ENCODE data around the gene PITPNM3. TPM values are rescaled to one million over a fixed set of nuclear protein-coding genes. Genes with fewer than 3 reads are reported as not detected.
A peak's percentile ranks its signal among the peaks of the same experiment; 100 is the strongest.

Gene PITPNM3
- total RNA-seq, 1 experiment from 2014 or later: 0.71 TPM

DNA sequence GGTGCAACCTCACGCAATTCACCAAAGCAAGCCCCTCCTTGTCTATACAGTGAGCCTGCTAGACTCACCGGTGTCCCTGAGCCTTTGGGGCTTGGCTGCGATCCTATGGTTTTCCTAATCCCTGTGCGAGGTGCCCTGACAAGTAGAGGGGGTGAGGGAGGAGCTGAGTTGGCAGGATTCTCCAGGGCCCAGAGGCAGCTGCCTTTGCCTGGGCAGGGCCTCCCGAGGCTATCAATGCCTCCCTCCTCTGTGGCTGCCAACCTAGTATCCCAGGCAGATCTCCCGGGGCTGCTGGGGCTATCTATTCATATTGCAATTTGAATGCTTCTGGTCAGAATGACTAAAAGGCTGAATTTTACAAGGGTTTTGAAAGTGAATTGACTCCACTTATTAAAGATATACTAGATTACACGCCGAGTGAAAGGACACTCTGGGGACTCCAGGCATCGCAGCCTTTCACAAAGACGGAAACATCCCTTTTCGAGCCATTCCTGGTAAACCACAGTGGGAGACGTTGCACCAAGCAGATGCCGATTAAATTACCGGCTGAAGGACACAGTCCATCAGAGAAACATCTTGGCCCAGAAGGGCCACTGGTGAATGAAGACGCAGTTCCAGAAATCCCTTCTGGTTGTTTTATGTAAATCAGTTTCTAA is 11.3 kb upstream of the PITPNM3 start:
- no peaks in the 10 kb centered on the region for H3K36me3 ChIP-seq (ENCODE audit: insufficient read depth, low read length, poor library complexity, severe bottlenecking)
- TF ChIP-seq, protein P1, sequence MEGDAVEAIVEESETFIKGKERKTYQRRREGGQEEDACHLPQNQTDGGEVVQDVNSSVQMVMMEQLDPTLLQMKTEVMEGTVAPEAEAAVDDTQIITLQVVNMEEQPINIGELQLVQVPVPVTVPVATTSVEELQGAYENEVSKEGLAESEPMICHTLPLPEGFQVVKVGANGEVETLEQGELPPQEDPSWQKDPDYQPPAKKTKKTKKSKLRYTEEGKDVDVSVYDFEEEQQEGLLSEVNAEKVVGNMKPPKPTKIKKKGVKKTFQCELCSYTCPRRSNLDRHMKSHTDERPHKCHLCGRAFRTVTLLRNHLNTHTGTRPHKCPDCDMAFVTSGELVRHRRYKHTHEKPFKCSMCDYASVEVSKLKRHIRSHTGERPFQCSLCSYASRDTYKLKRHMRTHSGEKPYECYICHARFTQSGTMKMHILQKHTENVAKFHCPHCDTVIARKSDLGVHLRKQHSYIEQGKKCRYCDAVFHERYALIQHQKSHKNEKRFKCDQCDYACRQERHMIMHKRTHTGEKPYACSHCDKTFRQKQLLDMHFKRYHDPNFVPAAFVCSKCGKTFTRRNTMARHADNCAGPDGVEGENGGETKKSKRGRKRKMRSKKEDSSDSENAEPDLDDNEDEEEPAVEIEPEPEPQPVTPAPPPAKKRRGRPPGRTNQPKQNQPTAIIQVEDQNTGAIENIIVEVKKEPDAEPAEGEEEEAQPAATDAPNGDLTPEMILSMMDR (conservative IDR thresholded peaks at IDR 0.05; ENCODE audit: low read depth, low read length): no peak
- no peak for TF ChIP-seq EZH2 (IDR thresholded peaks at IDR 0.05; ENCODE audit: borderline replicate concordance, low read depth, low read length, poor library complexity, severe bottlenecking)
- no peak overlapping the region for H3K27ac ChIP-seq (ENCODE audit: low read depth, low read length, poor library complexity, severe bottlenecking)
- H3K4me3 ChIP-seq (ENCODE audit: low read depth, low read length, poor library complexity, severe bottlenecking): no peak overlapping the region
- no peaks in the 10 kb centered on the region for H3K27me3 ChIP-seq (replicated peaks; ENCODE audit: insufficient read depth, low read depth, low read length, poor library complexity)
- ChIA-PET CTCF (no interaction called here), POLR2A (ENCODE audit: low non-redundant PET) (no interaction called here)
- peaks cover 23% of the 10 kb centered on the region for H3K4me1 ChIP-seq (ENCODE audit: insufficient read depth, low read length, poor library complexity, severe bottlenecking)
- intact Hi-C loops (cut with micrococcal nuclease; ENCODE audit: unreplicated experiment): no loop called here
- H3K9me3 ChIP-seq (ENCODE audit: low read depth, low read length, poor library complexity, severe bottlenecking): no peaks in the 10 kb centered on the region
- peak; percentile 43 for DNase-seq (ENCODE audit: low spot score)
- no TSS peak for BruUV-seq (replicated peaks)

DNA sequence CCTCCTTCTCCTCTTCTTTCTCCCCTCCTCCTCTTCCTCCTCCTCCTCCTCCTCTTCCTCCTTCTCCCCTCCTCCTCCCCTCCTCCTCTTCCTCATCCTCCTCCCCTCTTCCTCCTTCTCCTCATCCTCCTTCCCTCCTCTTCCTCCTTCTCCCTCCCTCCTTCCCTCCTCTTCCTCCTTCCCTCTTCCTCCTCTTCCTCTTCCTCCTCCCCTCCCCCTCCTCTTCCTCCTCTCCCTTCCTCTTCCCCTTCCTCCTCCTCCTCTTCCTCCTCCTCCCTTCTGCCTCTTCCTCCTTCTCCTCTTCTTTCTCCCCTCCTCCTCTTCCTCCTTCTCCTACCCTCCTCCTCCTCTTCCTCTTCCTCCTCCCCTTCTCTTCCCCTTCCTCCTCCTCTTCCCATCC is 5.1 kb upstream of the PITPNM3 start:
- Histone ChIP-seq H3K4me3 (ENCODE audit: low read depth, low read length, poor library complexity, severe bottlenecking) (no peak overlapping the region), H3K9me3 (ENCODE audit: low read depth, low read length, poor library complexity, severe bottlenecking) (no peaks in the 10 kb centered on the region), H3K4me1 (ENCODE audit: insufficient read depth, low read length, poor library complexity, severe bottlenecking) (no peaks in the 10 kb centered on the region), H3K27me3 (replicated peaks; ENCODE audit: insufficient read depth, low read depth, low read length, poor library complexity) (peaks cover 9% of the 10 kb centered on the region), H3K27ac (ENCODE audit: low read depth, low read length, poor library complexity, severe bottlenecking) (no peak overlapping the region), H3K36me3 (ENCODE audit: insufficient read depth, low read length, poor library complexity, severe bottlenecking) (no peaks in the 10 kb centered on the region)
- intact Hi-C loops (cut with micrococcal nuclease; ENCODE audit: unreplicated experiment): no loop called here
- TF ChIP-seq, protein P1 (conservative IDR thresholded peaks at IDR 0.05; ENCODE audit: low read depth, low read length): no peak
- TF ChIP-seq EZH2 (IDR thresholded peaks at IDR 0.05; ENCODE audit: borderline replicate concordance, low read depth, low read length, poor library complexity, severe bottlenecking): no peak
- CTCF ChIA-PET: no interaction called here
- POLR2A ChIA-PET (ENCODE audit: low non-redundant PET): no interaction called here
- no TSS peak for BruUV-seq (replicated peaks)
- DNase-seq (ENCODE audit: low spot score): no peak

DNA sequence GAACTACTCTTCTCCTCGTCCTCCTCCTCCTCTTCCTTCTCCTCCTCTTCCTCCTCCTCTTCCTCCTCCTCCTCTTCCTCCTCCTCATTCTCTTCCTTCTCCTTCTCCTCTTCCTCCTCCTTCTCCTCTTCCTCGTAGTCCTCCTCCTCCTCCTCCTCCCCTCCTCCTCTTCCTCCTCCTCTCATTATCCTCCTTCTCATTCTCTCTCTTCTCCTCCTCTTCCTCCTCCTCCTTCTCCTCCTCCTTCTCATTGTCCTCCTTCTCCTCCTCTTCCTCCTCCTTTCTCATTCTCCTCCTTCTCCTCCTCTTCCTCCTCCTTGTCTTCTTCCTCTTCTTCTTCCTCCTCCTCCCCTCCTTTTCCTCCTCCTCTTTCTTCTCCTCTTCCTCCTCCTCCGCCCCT is 4.1 kb upstream of the PITPNM3 start:
- ChIA-PET CTCF (no interaction called here), POLR2A (ENCODE audit: low non-redundant PET) (no interaction called here)
- H3K4me3 ChIP-seq (ENCODE audit: low read depth, low read length, poor library complexity, severe bottlenecking): no peak overlapping the region
- H3K27me3 ChIP-seq (replicated peaks; ENCODE audit: insufficient read depth, low read depth, low read length, poor library complexity): peaks cover 16% of the 10 kb centered on the region
- BruUV-seq (replicated peaks): no TSS peak
- no peaks in the 10 kb centered on the region for H3K36me3 ChIP-seq (ENCODE audit: insufficient read depth, low read length, poor library complexity, severe bottlenecking)
- no peak for TF ChIP-seq EZH2 (IDR thresholded peaks at IDR 0.05; ENCODE audit: borderline replicate concordance, low read depth, low read length, poor library complexity, severe bottlenecking)
- TF ChIP-seq, protein P1 (conservative IDR thresholded peaks at IDR 0.05; ENCODE audit: low read depth, low read length): no peak
- intact Hi-C loops (cut with micrococcal nuclease; ENCODE audit: unreplicated experiment): no loop called here
- no peaks in the 10 kb centered on the region for H3K9me3 ChIP-seq (ENCODE audit: low read depth, low read length, poor library complexity, severe bottlenecking)
- DNase-seq (ENCODE audit: low spot score): no peak
- H3K4me1 ChIP-seq (ENCODE audit: insufficient read depth, low read length, poor library complexity, severe bottlenecking): peaks cover 2% of the 10 kb centered on the region
- no peak overlapping the region for H3K27ac ChIP-seq (ENCODE audit: low read depth, low read length, poor library complexity, severe bottlenecking)

Measured in A673 (cell line).